HepG2 (cell line): ENCODE measurements around the gene ZNF638. TPM values are rescaled to one million over a fixed set of nuclear protein-coding genes. Genes with fewer than 3 reads are reported as not detected.

Experiments
- AHR ChIP-seq: IDR thresholded peaks from 2 replicates; pipeline ENCODE4 v1.6.1; 2018; ENCODE audit warnings: missing genetic modification reagents, missing compliant biosample characterization
- CHD4 ChIP-seq: fragments of 200-600 bp; sonication (generic); IDR thresholded peaks from 2 replicates; pipeline ENCODE4 v1.7.0; 2017; ENCODE audit warnings: mild to moderate bottlenecking, low read length, borderline replicate concordance
- CREB3 ChIP-seq: sonication (generic); formaldehyde crosslinking; IDR thresholded peaks from 2 replicates; pipeline ENCODE4 v1.5.0; 2020; ENCODE audit warnings: missing genetic modification reagents
- DNMT1 ChIP-seq: sonication (generic); formaldehyde crosslinking; IDR thresholded peaks from 2 replicates; pipeline ENCODE4 v1.5.1; 2020; ENCODE audit warnings: mild to moderate bottlenecking, missing genetic modification reagents
- MAFG ChIP-seq: sonication (generic); formaldehyde crosslinking; IDR thresholded peaks from 2 replicates; pipeline ENCODE4 v1.5.1; 2020; ENCODE audit warnings: mild to moderate bottlenecking, missing genetic modification reagents
- MLLT10 ChIP-seq: sonication (generic); formaldehyde crosslinking; IDR thresholded peaks from 2 replicates; pipeline ENCODE4 v1.4.0; 2020; ENCODE audit warnings: missing genetic modification reagents
- SAP130 ChIP-seq: IDR thresholded peaks from 2 replicates; pipeline ENCODE4 v1.6.1; 2016; ENCODE audit warnings: low read depth
- SUZ12 ChIP-seq: fragments of 150-350 bp; IDR thresholded peaks from 2 replicates; pipeline ENCODE4 v1.6.1; 2014; ENCODE audit warnings: low read depth, low read length
- ZFP36 ChIP-seq: fragments of 150-350 bp; IDR thresholded peaks from 2 replicates; pipeline ENCODE4 v1.6.1; 2018; ENCODE audit warnings: borderline replicate concordance, low read length, low read depth; ENCODE audit not compliant: partially characterized antibody
- ZFP36L2 ChIP-seq: sonication (generic); formaldehyde crosslinking; IDR thresholded peaks from 2 replicates; pipeline ENCODE4 v1.4.0; 2020; ENCODE audit warnings: missing genetic modification reagents
- ZHX2 ChIP-seq, 2 experiments: sonication (generic) in 1 of 2; formaldehyde crosslinking in 1 of 2; IDR thresholded peaks; 2 replicates each; pipeline versions ENCODE4 v1.6.1 to v1.9.0; 2014 to 2022; ENCODE audit warnings: antibody characterized with exemption in 1 of 2, borderline replicate concordance in 1 of 2, inconsistent platforms in 1 of 2, low read depth in 1 of 2, missing genetic modification reagents in 1 of 2
- ZNF234 ChIP-seq: sonication (generic); formaldehyde crosslinking; conservative IDR thresholded peaks from 2 replicates; pipeline ENCODE4 v1.5.1; 2020; ENCODE audit warnings: mild to moderate bottlenecking, missing genetic modification reagents
- ZNF264 ChIP-seq: sonication (generic); formaldehyde crosslinking; IDR thresholded peaks from 2 replicates; pipeline ENCODE4 v1.4.0; 2020; ENCODE audit warnings: missing genetic modification reagents
- ZNF563 ChIP-seq: sonication (generic); formaldehyde crosslinking; IDR thresholded peaks from 2 replicates; pipeline ENCODE4 v1.8.0; 2022; ENCODE audit warnings: mild to moderate bottlenecking, moderate library complexity, missing genetic modification reagents
- ZNF670 ChIP-seq: sonication (generic); formaldehyde crosslinking; IDR thresholded peaks from 2 replicates; pipeline ENCODE4 v1.8.0; 2022; ENCODE audit warnings: mild to moderate bottlenecking, missing genetic modification reagents, borderline replicate concordance
- ZNF737 ChIP-seq: sonication (generic); formaldehyde crosslinking; IDR thresholded peaks from 2 replicates; pipeline ENCODE4 v1.5.0; 2020; ENCODE audit warnings: missing genetic modification reagents, mild to moderate bottlenecking, borderline replicate concordance
- polyA plus RNA-seq, 8 experiments: library from polyadenylated mRNA; depleted of rRNA in 3 of 8; stranded (reverse) in 7 of 8; unstranded in 1 of 8; fragments of >200 nt; fragmentation: Illumina TruSeq in 4 of 8; extraction: Trizol in 4 of 8; gene quantifications; 2 replicates each; pipeline versions ENCODE4 v1.2.1 to v1.2.3, GENCODE V29; 2011 to 2016; ENCODE audit warnings: low read depth in 4 of 8, missing spikeins in 1 of 8, mixed read lengths in 1 of 8; ENCODE audit not compliant: insufficient read depth in 1 of 8
- total RNA-seq, 5 experiments: library from RNA; depleted of rRNA; stranded (reverse); fragments of >200 nt; fragmentation: Illumina TruSeq; extraction: Trizol; gene quantifications; 2 replicates each; pipeline ENCODE4 v1.2.3, GENCODE V29; 2016; ENCODE audit warnings: low read depth in 1 of 5
- TF ChIP-seq, protein P1 (sequence below), 2 experiments: IDR thresholded peaks; 2 replicates each; pipeline ENCODE4 v1.6.1; 2011 to 2012; ENCODE audit warnings: low read length in 2 of 2, borderline replicate concordance in 1 of 2, low read depth in 1 of 2, mild to moderate bottlenecking in 1 of 2, moderate library complexity in 1 of 2

The ZNF638 gene
- total and polyA plus RNA-seq, 2 of the 13 experiments (the other 11 are each of a cell fraction or from before 2014, with no cell fraction given): 92.7 to 144 TPM

DNA sequence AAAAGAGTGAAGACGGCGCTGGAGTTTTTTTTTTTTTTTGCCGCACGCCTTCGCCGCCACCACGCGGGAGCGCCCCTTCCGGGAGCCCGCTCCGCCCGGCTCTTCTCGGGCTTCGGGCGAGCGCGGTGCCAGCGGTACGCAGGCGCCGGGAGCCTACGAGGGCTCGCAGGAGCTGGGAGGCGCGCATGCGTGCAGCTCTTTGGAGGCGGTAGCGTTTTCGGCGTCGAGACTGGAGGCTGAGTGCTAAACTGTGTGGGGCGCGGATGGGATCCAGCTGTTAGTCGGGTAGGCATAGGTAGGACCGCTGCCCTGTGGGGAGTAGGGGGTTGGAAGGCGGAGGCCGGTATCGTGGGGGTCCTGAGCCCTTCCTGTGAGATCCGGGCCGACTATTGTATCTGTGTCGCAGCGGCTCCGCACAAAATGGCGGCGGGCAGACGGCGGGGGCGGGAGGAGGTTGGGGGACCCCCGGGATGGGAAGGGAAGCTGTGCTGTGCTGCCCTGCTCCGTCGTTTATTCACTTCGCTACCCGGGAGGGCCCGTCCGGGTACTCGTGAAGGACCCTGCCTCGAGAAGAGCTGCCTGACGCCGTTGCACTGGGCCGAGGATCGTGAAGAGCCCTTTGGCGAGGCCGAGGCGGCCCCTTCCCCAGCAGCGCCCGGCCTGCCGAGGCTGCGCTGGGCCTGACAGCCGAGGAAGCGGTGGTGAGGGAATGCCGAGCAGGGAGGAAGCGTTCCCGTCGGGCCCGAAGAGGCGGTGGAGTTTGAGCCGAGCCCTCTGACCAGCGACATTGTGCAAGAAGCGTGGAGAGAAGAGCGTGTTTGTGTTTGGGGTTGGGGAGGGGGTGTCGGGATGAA lies at the start of gene ZNF638 (continued):
- TF ChIP-seq, protein P1, sequence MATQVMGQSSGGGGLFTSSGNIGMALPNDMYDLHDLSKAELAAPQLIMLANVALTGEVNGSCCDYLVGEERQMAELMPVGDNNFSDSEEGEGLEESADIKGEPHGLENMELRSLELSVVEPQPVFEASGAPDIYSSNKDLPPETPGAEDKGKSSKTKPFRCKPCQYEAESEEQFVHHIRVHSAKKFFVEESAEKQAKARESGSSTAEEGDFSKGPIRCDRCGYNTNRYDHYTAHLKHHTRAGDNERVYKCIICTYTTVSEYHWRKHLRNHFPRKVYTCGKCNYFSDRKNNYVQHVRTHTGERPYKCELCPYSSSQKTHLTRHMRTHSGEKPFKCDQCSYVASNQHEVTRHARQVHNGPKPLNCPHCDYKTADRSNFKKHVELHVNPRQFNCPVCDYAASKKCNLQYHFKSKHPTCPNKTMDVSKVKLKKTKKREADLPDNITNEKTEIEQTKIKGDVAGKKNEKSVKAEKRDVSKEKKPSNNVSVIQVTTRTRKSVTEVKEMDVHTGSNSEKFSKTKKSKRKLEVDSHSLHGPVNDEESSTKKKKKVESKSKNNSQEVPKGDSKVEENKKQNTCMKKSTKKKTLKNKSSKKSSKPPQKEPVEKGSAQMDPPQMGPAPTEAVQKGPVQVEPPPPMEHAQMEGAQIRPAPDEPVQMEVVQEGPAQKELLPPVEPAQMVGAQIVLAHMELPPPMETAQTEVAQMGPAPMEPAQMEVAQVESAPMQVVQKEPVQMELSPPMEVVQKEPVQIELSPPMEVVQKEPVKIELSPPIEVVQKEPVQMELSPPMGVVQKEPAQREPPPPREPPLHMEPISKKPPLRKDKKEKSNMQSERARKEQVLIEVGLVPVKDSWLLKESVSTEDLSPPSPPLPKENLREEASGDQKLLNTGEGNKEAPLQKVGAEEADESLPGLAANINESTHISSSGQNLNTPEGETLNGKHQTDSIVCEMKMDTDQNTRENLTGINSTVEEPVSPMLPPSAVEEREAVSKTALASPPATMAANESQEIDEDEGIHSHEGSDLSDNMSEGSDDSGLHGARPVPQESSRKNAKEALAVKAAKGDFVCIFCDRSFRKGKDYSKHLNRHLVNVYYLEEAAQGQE (IDR thresholded peaks at IDR 0.05; ENCODE audit: borderline replicate concordance in 1 of 2, low read depth in 1 of 2, low read length in 2 of 2): no peak
- TF ChIP-seq MAFG (no peak; the same call in 1 of the 2 replicates), SUZ12 (no peak), ZHX2 (IDR thresholded peaks at IDR 0.05; ENCODE audit: low read depth) (peak; percentile 66; the same call in 1 of the 2 replicates), ZHX2 (CRISPR knock-in tag; IDR thresholded peaks at IDR 0.05; ENCODE audit: borderline replicate concordance) (no peak), SAP130 (CRISPR knock-in tag) (peak; percentile 82), ZNF563 (peak; percentile 91), ZFP36 (peak; percentile 1), ZNF670 (CRISPR knock-in tag) (peak; percentile 93), CHD4 (no peak), ZFP36L2 (CRISPR knock-in tag) (0 out of 2 replicates have a peak, but pooled peaks have one; percentile 26), AHR (CRISPR knock-in tag) (no peak; the same call in 1 of the 2 replicates), ZNF264 (CRISPR knock-in tag) (peak; percentile 12; the same call in 1 of the 2 replicates), ZNF234 (CRISPR knock-in tag) (no peak), MLLT10 (CRISPR knock-in tag) (no peak), CREB3 (no peak), ZNF737 (CRISPR knock-in tag) (no peak), DNMT1 (CRISPR knock-in tag) (peak; percentile 84; the same call in 1 of the 2 replicates)
